Endodermal cell (in vitro differentiated cells): ENCODE data around the gene FIS1. TPM values are rescaled to one million over a fixed set of nuclear protein-coding genes. Genes with fewer than 3 reads are reported as not detected.
"Not testable (repeated sequence)": the region's sequence is repeated elsewhere in the genome, so short reads cannot be mapped to it uniquely, and the experiment has no call there.

Experiments
- DNase-seq: peaks from one replicate; pipeline ENCODE4 v3.0.0-alpha.2; 2017
- H3K27ac ChIP-seq: 2 replicates; pipeline ENCODE4 v1.5.1; 2013; ENCODE audit warnings: mild to moderate bottlenecking, low read depth, low read length, moderate library complexity
- H3K27me3 ChIP-seq: 2 replicates; pipeline ENCODE4 v1.6.1; 2013; ENCODE audit warnings: mild to moderate bottlenecking, low read length, moderate library complexity; ENCODE audit not compliant: insufficient read depth, control insufficient read depth, poor library complexity, severe bottlenecking
- H3K36me3 ChIP-seq: 2 replicates; pipeline ENCODE4 v1.7.0; 2013; ENCODE audit warnings: mild to moderate bottlenecking, low read length, moderate library complexity; ENCODE audit not compliant: control insufficient read depth, insufficient read depth
- H3K4me1 ChIP-seq: one replicate; pipeline ENCODE4 v1.7.0; 2013; ENCODE audit warnings: low read length; ENCODE audit not compliant: control insufficient read depth, insufficient read depth
- H3K4me3 ChIP-seq: 2 replicates; pipeline ENCODE4 v1.5.1; 2013; ENCODE audit warnings: mild to moderate bottlenecking, low read length, moderate library complexity
- H3K9ac ChIP-seq: 2 replicates; pipeline ENCODE4 v1.6.1; 2013; ENCODE audit warnings: mild to moderate bottlenecking, low read length, moderate library complexity; ENCODE audit not compliant: poor library complexity, severe bottlenecking; ENCODE audit errors: extremely low read depth
- H3K9me3 ChIP-seq: 2 replicates; pipeline ENCODE4 v1.6.1; 2013; ENCODE audit warnings: mild to moderate bottlenecking, low read length, moderate library complexity; ENCODE audit not compliant: control insufficient read depth
- H3K27ac Mint-ChIP-seq: 2 replicates; pipeline ENCODE4 v1.8.0; 2020; ENCODE audit warnings: mixed read lengths
- H3K27me3 Mint-ChIP-seq: 2 replicates; pipeline ENCODE4 v1.8.0; 2021; ENCODE audit warnings: mild to moderate bottlenecking, mixed read lengths; ENCODE audit not compliant: insufficient read depth
- H3K36me3 Mint-ChIP-seq: 2 replicates; pipeline ENCODE4 v1.8.0; 2020; ENCODE audit warnings: low read depth, mixed read lengths
- H3K4me1 Mint-ChIP-seq: 2 replicates; pipeline ENCODE4 v1.8.0; 2020; ENCODE audit warnings: mixed read lengths
- H3K4me3 Mint-ChIP-seq: 2 replicates; pipeline ENCODE4 v1.8.0; 2020; ENCODE audit warnings: mild to moderate bottlenecking, moderate library complexity, mixed read lengths
- H3K9me3 Mint-ChIP-seq: 2 replicates; pipeline ENCODE4 v1.8.0; 2020; ENCODE audit warnings: mild to moderate bottlenecking, mixed read lengths
- CTCF ChIP-seq: fragments of 200-600 bp; sonication (generic); conservative IDR thresholded peaks from 2 replicates; pipeline ENCODE4 v1.5.0; 2021; ENCODE audit warnings: antibody characterized with exemption, mild to moderate bottlenecking
- WGBS, 2 experiments: methylation state at CpG; one replicate each; pipeline versions ENCODE4 v1.1.5 to v1.1.7; 2013; ENCODE audit warnings: missing lambda C conversion rate in 2 of 2, mixed read lengths in 1 of 2; ENCODE audit not compliant: insufficient coverage in 1 of 2, insufficient read length in 1 of 2; 5-methylcytosine and 5-hydroxymethylcytosine counted together
- total RNA-seq, 2 donors: library from RNA; stranded (reverse); fragmentation: NEBNext Ultra II Directional in 1 of 2; extraction: Animal tissue kit (Norgen Biotek cat#: 25700) in 1 of 2; gene quantifications; 2 replicates in 1 of 2; 3 replicates in 1 of 2; pipeline ENCODE4 v1.2.1, GENCODE V29; 2021

The FIS1 gene
- total RNA-seq, 2 donors from 2014 or later, result 99.9 to 102 TPM

- Histone ChIP-seq H3K9me3 (no peaks in the 10 kb centered on the region), H3K4me3 (no peak overlapping the region), H3K27me3 (no peaks in the 10 kb centered on the region), H3K36me3 (no peaks in the 10 kb centered on the region), H3K9ac (no peak overlapping the region), H3K27ac (no peak overlapping the region), H3K4me1 (no peaks in the 10 kb centered on the region)
- no peaks in the 10 kb centered on the region for H3K4me1 Mint-ChIP-seq
- no peaks in the 10 kb centered on the region for H3K36me3 Mint-ChIP-seq
- no peaks in the 10 kb centered on the region for H3K9me3 Mint-ChIP-seq
- TF ChIP-seq CTCF, result no peak
- WGBS, 2 experiments, result 86 to 94% methylated on average over 6 to 7 of the region's 7 CpGs
- DNase-seq, result no peak
- H3K27me3 Mint-ChIP-seq, result peaks cover 7% of the 10 kb centered on the region
- no peak overlapping the region for H3K4me3 Mint-ChIP-seq
- H3K27ac Mint-ChIP-seq, result no peak overlapping the region
Measured at GRCh38 chr7:101258243-101258731, 13.4 kb upstream of the FIS1 start.

- Mint-ChIP-seq H3K9me3 (no peaks in the 10 kb centered on the region), H3K4me3 (no peak overlapping the region), H3K27ac (no peak overlapping the region), H3K36me3 (peaks cover 4% of the 10 kb centered on the region), H3K4me1 (peaks cover 5% of the 10 kb centered on the region), H3K27me3 (peaks cover 1% of the 10 kb centered on the region)
- WGBS, 2 experiments, result 80 to 96% methylated on average over 1 to 4 of the region's 4 CpGs
- no peak for TF ChIP-seq CTCF
- Histone ChIP-seq H3K27me3 (no peaks in the 10 kb centered on the region), H3K4me3 (no peak overlapping the region), H3K36me3 (no peaks in the 10 kb centered on the region), H3K9ac (no peak overlapping the region), H3K27ac (no peak overlapping the region), H3K4me1 (no peaks in the 10 kb centered on the region), H3K9me3 (no peaks in the 10 kb centered on the region)
- no peak for DNase-seq
Measured at GRCh38 chr7:101255796-101256195, 10.9 kb upstream of the FIS1 start.

- not testable (repeated sequence) for H3K27me3 Mint-ChIP-seq, H3K36me3 Mint-ChIP-seq, H3K4me1 ChIP-seq, H3K9me3 Mint-ChIP-seq, H3K9ac ChIP-seq, H3K36me3 ChIP-seq, DNase-seq, H3K27ac Mint-ChIP-seq, H3K4me3 ChIP-seq, H3K9me3 ChIP-seq, H3K27ac ChIP-seq, H3K27me3 ChIP-seq, H3K4me1 Mint-ChIP-seq
- peak overlapping the region; percentile 92 for H3K4me3 Mint-ChIP-seq
- 92 to 97% methylated on average over 4 to 5 of the region's 5 CpGs for WGBS, 2 experiments
Measured at GRCh38 chr7:101253199-101253598, 8.3 kb upstream of the FIS1 start.
